GM12801 (cell line): ENCODE measurements around the gene MRPL27.

Source experiments
- CTCF ChIP-seq: IDR thresholded peaks from one replicate; pipeline ENCODE4 v1.5.1; 2011; ENCODE audit warnings: control low read depth; ENCODE audit not compliant: insufficient read length; ENCODE audit errors: extremely low read depth

The MRPL27 gene

GRCh38 chr17:50389534-50389933, 16.6 kb upstream of the MRPL27 start:
- no peak for TF ChIP-seq CTCF

DNA sequence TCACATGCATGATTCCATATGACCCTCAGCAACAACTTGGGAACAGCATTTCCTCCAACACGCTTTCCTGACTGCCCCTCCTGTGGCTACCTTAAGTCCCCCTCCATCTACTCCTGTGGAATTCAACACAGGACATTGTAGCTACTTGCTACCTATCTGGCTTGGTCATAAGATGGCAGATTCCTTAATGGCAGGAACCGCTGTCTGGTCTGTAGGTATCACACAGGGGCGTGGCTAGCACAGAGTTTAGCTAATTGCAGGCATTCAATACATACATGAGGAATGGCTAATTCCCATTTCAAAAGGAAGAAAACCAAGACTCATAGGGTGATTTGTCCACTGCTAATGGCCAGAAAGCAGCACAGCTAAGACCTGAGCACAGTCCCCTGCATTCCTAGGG, 15.7 kb upstream of the MRPL27 start:
- no peak for TF ChIP-seq CTCF

DNA sequence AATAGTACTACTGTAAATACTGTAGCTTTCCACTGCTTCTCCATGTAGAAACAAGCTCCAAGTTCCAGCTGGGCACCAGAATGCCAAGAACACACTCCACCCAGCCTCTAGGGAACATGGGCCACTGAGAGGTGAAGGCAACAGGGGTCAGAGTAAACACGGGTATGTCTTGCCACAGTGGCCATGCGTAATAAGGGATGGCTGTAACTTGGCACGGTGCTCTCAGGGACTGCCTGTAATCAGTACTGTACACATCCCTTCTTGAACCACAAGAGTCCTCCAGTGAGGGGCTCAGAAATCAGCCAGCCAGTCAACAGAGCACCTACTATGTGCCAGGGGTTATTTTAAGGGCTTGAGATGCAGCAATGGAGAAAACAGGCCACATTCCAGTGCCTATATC, 13.5 kb upstream of the MRPL27 start:
- TF ChIP-seq CTCF: no peak

GRCh38 chr17:50382931-50383330, 9.9 kb upstream of the MRPL27 start:
- no peak for TF ChIP-seq CTCF

GRCh38 chr17:50381920-50382319, 8.9 kb upstream of the MRPL27 start:
- TF ChIP-seq CTCF: no peak

DNA sequence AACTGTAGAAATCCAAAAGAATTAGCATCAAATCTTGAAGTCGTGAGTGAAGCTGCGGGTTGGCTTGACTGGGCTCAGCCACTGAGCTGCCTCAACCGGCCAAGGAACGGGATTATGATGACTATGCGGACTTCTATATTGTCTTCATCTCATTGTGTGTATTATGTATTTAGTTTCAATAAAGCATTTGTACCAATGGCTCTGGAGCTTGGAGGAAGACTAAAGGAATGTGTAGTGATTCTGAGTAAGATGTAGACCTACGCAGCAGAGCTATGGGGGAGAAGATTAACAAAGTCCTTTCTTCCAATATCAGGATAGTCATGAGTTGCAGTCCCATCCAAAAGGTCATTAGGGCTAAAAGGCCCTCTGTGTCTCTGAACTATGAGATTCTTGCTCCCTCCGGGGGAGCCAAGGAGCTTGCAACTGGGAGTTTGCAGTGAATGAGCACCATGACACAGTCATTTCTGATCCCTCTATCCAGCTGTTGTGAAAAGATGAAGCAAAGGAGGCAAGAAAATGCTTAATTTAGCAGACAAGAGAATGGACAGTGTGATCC, 8.4 kb upstream of the MRPL27 start:
- no peak for TF ChIP-seq CTCF

GRCh38 chr17:50380369-50381259, 7.6 kb upstream of the MRPL27 start:
- TF ChIP-seq CTCF: no peak
